Caco-2 (cell line): Measurements from ENCODE around the gene HCRTR1. TPM values are rescaled to one million over a fixed set of nuclear protein-coding genes. Genes with fewer than 3 reads are reported as not detected.

Experiments used
- BruUV-seq: library from RNA; stranded (reverse); fragments of 400-500 nt; replicated peaks from 2 replicates; lab custom pipeline; 2021; lab: Mats Ljungman, UMichigan
- CTCF ChIA-PET: fragments of 300-600 bp; sonication (Branson Sonifier 250); formaldehyde crosslinking; loops from one replicate; lab custom pipeline; 2022; ENCODE audit warnings: antibody characterized with exemption; lab: Charles Lee
- POLR2A ChIA-PET: fragments of 300-600 bp; sonication (Branson Sonifier 250); formaldehyde crosslinking; loops from one replicate; lab custom pipeline; 2022; ENCODE audit warnings: antibody characterized with exemption; lab: Charles Lee
- DNase-seq, 2 experiments: peaks; one replicate each; pipeline versions ENCODE4 v3.0.0 to v3.0.0-alpha.2; 2020 to 2022
- H3K27me3 ChIP-seq: replicated peaks from 2 replicates; pipeline ENCODE4 v1.6.0; 2011; ENCODE audit warnings: low read length; ENCODE audit not compliant: control insufficient read depth, insufficient read depth
- H3K36me3 ChIP-seq: 2 replicates; pipeline ENCODE4 v1.5.1; 2011; ENCODE audit warnings: low read length; ENCODE audit not compliant: control insufficient read depth, insufficient read depth
- H3K4me1 ChIP-seq: fragments of 250-450 bp; sonication (Bioruptor Pico); 2 replicates; pipeline ENCODE4 v1.5.1; 2020; ENCODE audit warnings: mild to moderate bottlenecking
- H3K4me3 ChIP-seq: 2 replicates; pipeline ENCODE4 v1.5.1; 2011; ENCODE audit warnings: low read depth, mild to moderate bottlenecking, control low read depth, low read length
- H3K9me3 ChIP-seq: fragments of 250-450 bp; sonication (Bioruptor Pico); 2 replicates; pipeline ENCODE4 v1.5.1; 2020; ENCODE audit warnings: mild to moderate bottlenecking, moderate library complexity
- H3K27ac Mint-ChIP-seq: one replicate; pipeline ENCODE4 v1.8.0; 2022; ENCODE audit warnings: mixed read lengths; ENCODE audit not compliant: unreplicated experiment
- H3K27me3 Mint-ChIP-seq: one replicate; pipeline ENCODE4 v1.8.0; 2022; ENCODE audit warnings: mixed read lengths; ENCODE audit not compliant: insufficient read depth, unreplicated experiment
- H3K36me3 Mint-ChIP-seq: one replicate; pipeline ENCODE4 v1.8.0; 2022; ENCODE audit warnings: mild to moderate bottlenecking, mixed read lengths; ENCODE audit not compliant: insufficient read depth, unreplicated experiment
- H3K4me1 Mint-ChIP-seq: one replicate; pipeline ENCODE4 v1.8.0; 2022; ENCODE audit warnings: low read depth, mixed read lengths; ENCODE audit not compliant: unreplicated experiment
- H3K4me3 Mint-ChIP-seq: one replicate; pipeline ENCODE4 v1.8.0; 2022; ENCODE audit warnings: mild to moderate bottlenecking, moderate library complexity, mixed read lengths; ENCODE audit not compliant: unreplicated experiment
- H3K9me3 Mint-ChIP-seq: one replicate; pipeline ENCODE4 v1.8.0; 2022; ENCODE audit warnings: mixed read lengths; ENCODE audit not compliant: unreplicated experiment
- intact Hi-C: fragments of 100-400 bp; cut with micrococcal nuclease; formaldehyde crosslinking; loops from one replicate; pipeline ENCODE4 v1.10.0; 2022; ENCODE audit not compliant: unreplicated experiment
- total RNA-seq: library from RNA; stranded (reverse); gene quantifications from 2 replicates; pipeline ENCODE4 v1.2.3, GENCODE V29; 2022
- TF ChIP-seq, protein P1 (sequence below), 2 experiments: fragments of 200-600 bp in 1 of 2; IDR thresholded peaks; 1 replicate in 1 of 2; 2 replicates in 1 of 2; pipeline versions ENCODE4 v1.5.1 to v1.8.0; 2011 to 2022; ENCODE audit warnings: antibody characterized with exemption in 1 of 2, control low read depth in 1 of 2, inconsistent platforms in 1 of 2, low read depth in 1 of 2, low read length in 1 of 2, mild to moderate bottlenecking in 1 of 2, moderate library complexity in 1 of 2; ENCODE audit not compliant: insufficient read depth in 1 of 2, severe bottlenecking in 1 of 2, unreplicated experiment in 1 of 2

The HCRTR1 gene
- total RNA-seq, 1 experiment from 2014 or later = not detected

DNA sequence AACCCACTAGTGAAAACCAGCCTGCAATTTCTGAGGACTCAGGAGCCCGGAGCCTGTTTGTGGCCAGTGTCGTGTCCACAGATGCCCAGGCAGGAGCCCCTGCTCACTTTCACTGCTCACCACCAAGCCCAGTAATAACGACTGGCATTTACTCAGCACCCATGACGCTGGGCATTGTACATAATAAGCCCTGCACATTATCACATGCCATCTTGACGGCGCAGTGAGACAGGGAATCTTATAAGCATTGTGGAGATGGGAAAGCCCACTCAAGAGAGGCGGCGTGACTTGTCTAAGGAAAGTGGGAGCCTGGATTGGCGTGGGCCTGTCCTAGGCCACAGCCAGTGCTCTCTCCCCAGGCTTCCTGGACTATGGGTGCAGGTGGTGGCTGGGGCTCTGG is 55.9 kb downstream of the HCRTR1 start:
- no peaks in the 10 kb centered on the region for H3K9me3 ChIP-seq
- H3K4me3 ChIP-seq = no peak overlapping the region
- H3K27ac Mint-ChIP-seq = no peak overlapping the region
- H3K9me3 Mint-ChIP-seq = no peaks in the 10 kb centered on the region
- DNase-seq = no peak
- BruUV-seq = no TSS peak
- ChIA-PET CTCF (no interaction called here), POLR2A (no interaction called here)
- intact Hi-C loops = no loop called here
- H3K4me3 Mint-ChIP-seq = no peak overlapping the region
- no peaks in the 10 kb centered on the region for H3K27me3 ChIP-seq
- H3K36me3 ChIP-seq = no peaks in the 10 kb centered on the region
- H3K4me1 ChIP-seq = no peaks in the 10 kb centered on the region
- TF ChIP-seq, protein P1, sequence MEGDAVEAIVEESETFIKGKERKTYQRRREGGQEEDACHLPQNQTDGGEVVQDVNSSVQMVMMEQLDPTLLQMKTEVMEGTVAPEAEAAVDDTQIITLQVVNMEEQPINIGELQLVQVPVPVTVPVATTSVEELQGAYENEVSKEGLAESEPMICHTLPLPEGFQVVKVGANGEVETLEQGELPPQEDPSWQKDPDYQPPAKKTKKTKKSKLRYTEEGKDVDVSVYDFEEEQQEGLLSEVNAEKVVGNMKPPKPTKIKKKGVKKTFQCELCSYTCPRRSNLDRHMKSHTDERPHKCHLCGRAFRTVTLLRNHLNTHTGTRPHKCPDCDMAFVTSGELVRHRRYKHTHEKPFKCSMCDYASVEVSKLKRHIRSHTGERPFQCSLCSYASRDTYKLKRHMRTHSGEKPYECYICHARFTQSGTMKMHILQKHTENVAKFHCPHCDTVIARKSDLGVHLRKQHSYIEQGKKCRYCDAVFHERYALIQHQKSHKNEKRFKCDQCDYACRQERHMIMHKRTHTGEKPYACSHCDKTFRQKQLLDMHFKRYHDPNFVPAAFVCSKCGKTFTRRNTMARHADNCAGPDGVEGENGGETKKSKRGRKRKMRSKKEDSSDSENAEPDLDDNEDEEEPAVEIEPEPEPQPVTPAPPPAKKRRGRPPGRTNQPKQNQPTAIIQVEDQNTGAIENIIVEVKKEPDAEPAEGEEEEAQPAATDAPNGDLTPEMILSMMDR (IDR thresholded peaks at IDR 0.05; ENCODE audit: insufficient read depth in 1 of 2, low read depth in 1 of 2, low read length in 1 of 2, severe bottlenecking in 1 of 2, unreplicated experiment in 1 of 2) = no peak
- peaks cover 7% of the 10 kb centered on the region for H3K4me1 Mint-ChIP-seq
- H3K27me3 Mint-ChIP-seq = no peaks in the 10 kb centered on the region
- H3K36me3 Mint-ChIP-seq = no peaks in the 10 kb centered on the region

DNA sequence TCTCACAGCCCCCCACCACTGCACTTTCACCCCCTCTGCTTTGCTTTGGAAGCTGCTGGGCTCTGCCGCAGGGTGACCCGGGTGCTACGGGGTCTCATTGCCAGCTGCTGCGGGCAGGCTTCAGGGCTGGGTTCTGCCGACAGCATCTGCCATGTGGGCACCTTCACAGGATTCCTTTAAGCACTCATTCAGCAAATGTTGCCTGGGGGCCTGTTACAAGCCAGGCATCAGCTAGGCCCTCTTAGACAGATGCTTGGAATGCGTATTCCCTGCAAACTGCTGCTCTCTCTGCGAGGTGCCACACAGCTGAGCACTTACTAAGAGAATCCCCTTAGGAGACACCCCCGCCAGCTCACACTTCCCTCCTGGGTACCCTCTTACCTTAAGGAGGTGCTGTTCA is 57.1 kb downstream of the HCRTR1 start:
- Histone ChIP-seq H3K4me1 (no peaks in the 10 kb centered on the region), H3K27me3 (no peaks in the 10 kb centered on the region), H3K36me3 (no peaks in the 10 kb centered on the region), H3K9me3 (no peaks in the 10 kb centered on the region), H3K4me3 (no peak overlapping the region)
- DNase-seq = no peak
- Mint-ChIP-seq H3K27me3 (no peaks in the 10 kb centered on the region), H3K4me3 (no peak overlapping the region), H3K4me1 (peaks cover 7% of the 10 kb centered on the region), H3K36me3 (no peaks in the 10 kb centered on the region), H3K9me3 (no peaks in the 10 kb centered on the region), H3K27ac (no peak overlapping the region)
- intact Hi-C loops = no loop called here
- ChIA-PET POLR2A (no interaction called here), CTCF (no interaction called here)
- TF ChIP-seq, protein P1 (IDR thresholded peaks at IDR 0.05; ENCODE audit: insufficient read depth in 1 of 2, low read depth in 1 of 2, low read length in 1 of 2, severe bottlenecking in 1 of 2, unreplicated experiment in 1 of 2) = no peak
- BruUV-seq = no TSS peak

DNA sequence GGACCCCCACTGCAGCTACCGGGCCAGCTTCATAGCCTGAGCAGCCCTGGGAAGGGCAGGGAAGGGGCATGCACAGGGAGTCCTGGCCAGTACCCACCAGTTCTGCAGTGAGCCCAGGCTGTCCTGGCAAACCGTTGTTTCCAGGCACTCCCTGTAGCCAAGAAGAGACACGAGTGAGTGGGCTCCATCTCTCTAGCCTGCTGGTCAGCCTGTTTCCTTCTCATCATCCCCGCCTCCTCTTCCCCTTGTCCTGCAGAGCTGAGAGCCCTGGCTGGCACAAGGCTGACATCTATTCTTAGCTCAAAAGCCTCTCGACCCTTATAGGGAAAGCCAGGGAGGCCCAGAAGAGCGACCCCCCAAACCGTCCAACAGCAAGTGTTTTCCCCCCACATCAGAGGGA is 57.7 kb downstream of the HCRTR1 start:
- H3K4me3 Mint-ChIP-seq = no peak overlapping the region
- H3K36me3 ChIP-seq = no peaks in the 10 kb centered on the region

More for the DNA sequence above, 57.7 kb downstream of the HCRTR1 start:
- DNase-seq = no peak
- TF ChIP-seq, protein P1 (IDR thresholded peaks at IDR 0.05; ENCODE audit: insufficient read depth in 1 of 2, low read depth in 1 of 2, low read length in 1 of 2, severe bottlenecking in 1 of 2, unreplicated experiment in 1 of 2) = no peak
- H3K27ac Mint-ChIP-seq = no peak overlapping the region
- H3K27me3 Mint-ChIP-seq = no peaks in the 10 kb centered on the region
- intact Hi-C loops = no loop called here
- no peaks in the 10 kb centered on the region for H3K36me3 Mint-ChIP-seq
- no peak overlapping the region for H3K4me3 ChIP-seq
- H3K9me3 Mint-ChIP-seq = no peaks in the 10 kb centered on the region
- H3K9me3 ChIP-seq = no peaks in the 10 kb centered on the region
- CTCF ChIA-PET = no interaction called here
- BruUV-seq = no TSS peak
- POLR2A ChIA-PET = no interaction called here
- no peaks in the 10 kb centered on the region for H3K27me3 ChIP-seq
- no peaks in the 10 kb centered on the region for H3K4me1 ChIP-seq
- peaks cover 7% of the 10 kb centered on the region for H3K4me1 Mint-ChIP-seq
